Stimulated activated naive CD4-positive, alpha-beta T cell (primary cell): Measurements from ENCODE around the gene ZNF275.
A peak's percentile ranks its signal among the peaks of the same experiment; 100 is the strongest.
"Not testable (repeated sequence)": the region's sequence is repeated elsewhere in the genome, so short reads cannot be mapped to it uniquely, and the experiment has no call there.

Source experiments
- DNase-seq, 6 experiments: peaks; one replicate each; lab custom pipeline; 2025; lab: John Stamatoyannopoulos, UW

Gene ZNF275

GRCh38 chrX:153319295-153320046 lies 14.5 kb upstream of the ZNF275 start:
- DNase-seq: no peak

- DNase-seq: not testable (repeated sequence)
Measured at GRCh38 chrX:153320047-153320443, 13.9 kb upstream of the ZNF275 start.

GRCh38 chrX:153320555-153321184 lies 13.3 kb upstream of the ZNF275 start:
- DNase-seq: no peak

- DNase-seq: no peak
Measured at GRCh38 chrX:153321381-153322124, 12.4 kb upstream of the ZNF275 start, which contains the start of gene PNMA6F. PNMA6F (minus strand) TSS chrX:153321767; CDS start chrX:153320674, 1,093 bp downstream.

GRCh38 chrX:153327561-153327960 lies 6.4 kb upstream of the ZNF275 start:
- DNase-seq: no peak

GRCh38 chrX:153333266-153333665 lies 687 bp upstream of the ZNF275 start:
- no peak for DNase-seq

- DNase-seq: no peak
Measured at GRCh38 chrX:153334654-153335295, 822 bp downstream of the ZNF275 start.

GRCh38 chrX:153336121-153336894 lies 2.4 kb downstream of the ZNF275 start:
- no peak for DNase-seq

GRCh38 chrX:153336988-153337387 lies 3.0 kb downstream of the ZNF275 start:
- no peak for DNase-seq

- no peak for DNase-seq
Measured at GRCh38 chrX:153338836-153339235, 4.9 kb downstream of the ZNF275 start.

- no peak for DNase-seq
Measured at GRCh38 chrX:153339662-153340061, 5.7 kb downstream of the ZNF275 start.

- DNase-seq: no peak
Measured at GRCh38 chrX:153340111-153340510, 6.2 kb downstream of the ZNF275 start.

GRCh38 chrX:153342762-153343558 lies 9.0 kb downstream of the ZNF275 start:
- peak in 2 of 6 experiments; percentile 19 to 29 for DNase-seq

- DNase-seq: no peak
Measured at GRCh38 chrX:153343674-153344073, 9.7 kb downstream of the ZNF275 start.

- no peak for DNase-seq
Measured at GRCh38 chrX:153347530-153347929, 13.6 kb downstream of the ZNF275 start.

GRCh38 chrX:153348421-153348820 lies 14.5 kb downstream of the ZNF275 start:
- DNase-seq: no peak

GRCh38 chrX:153349952-153350351 lies 16.0 kb downstream of the ZNF275 start:
- no peak for DNase-seq

- DNase-seq: no peak
Measured at GRCh38 chrX:153351981-153352380, 18.0 kb downstream of the ZNF275 start.

- DNase-seq: no peak
Measured at GRCh38 chrX:153352858-153353257, 18.9 kb downstream of the ZNF275 start.

GRCh38 chrX:153353416-153353815 lies 19.5 kb downstream of the ZNF275 start:
- DNase-seq: no peak

GRCh38 chrX:153357877-153358276 lies 23.9 kb downstream of the ZNF275 start:
- no peak for DNase-seq
